H1 (cell line): Measurements from ENCODE around the gene MAGED2.

Source experiments
- BRCA1 ChIP-seq: IDR thresholded peaks from 2 replicates; pipeline ENCODE4 v1.6.1; 2012; ENCODE audit warnings: low read depth, low read length, improper control_type of control experiment
- EP300 ChIP-seq, 2 experiments: IDR thresholded peaks; 1 replicate in 1 of 2; 2 replicates in 1 of 2; pipeline ENCODE4 v1.6.1; 2011 to 2012; ENCODE audit warnings: low read depth in 2 of 2, low read length in 2 of 2, mild to moderate bottlenecking in 2 of 2, borderline replicate concordance in 1 of 2, inconsistent platforms in 1 of 2, moderate library complexity in 1 of 2
- EZH2 ChIP-seq: fragments of 200-600 bp; sonication (generic); IDR thresholded peaks from 2 replicates; pipeline ENCODE4 v1.7.1; 2012; ENCODE audit warnings: low read depth, mild to moderate bottlenecking, moderate library complexity, low read length, inconsistent platforms; ENCODE audit not compliant: severe bottlenecking
- KDM5A ChIP-seq: fragments of 200-600 bp; IDR thresholded peaks from 2 replicates; pipeline ENCODE4 v1.7.1; 2012; ENCODE audit warnings: mild to moderate bottlenecking, low read length, inconsistent platforms, mixed read lengths
- POLR2AphosphoS5 ChIP-seq: IDR thresholded peaks from 2 replicates; pipeline ENCODE4 v1.6.1; 2011; ENCODE audit warnings: low read depth, low read length
- TAF1 ChIP-seq: IDR thresholded peaks from 2 replicates; pipeline ENCODE4 v1.6.1; 2011; ENCODE audit warnings: mild to moderate bottlenecking, low read depth, low read length
- TEAD4 ChIP-seq: IDR thresholded peaks from 2 replicates; pipeline ENCODE4 v1.6.1; 2012; ENCODE audit warnings: low read depth, low read length, inconsistent platforms, mixed read lengths
- TF ChIP-seq, protein P1 (sequence below): IDR thresholded peaks from 2 replicates; pipeline ENCODE4 v1.6.1; 2012; ENCODE audit warnings: inconsistent platforms
- TF ChIP-seq, protein P2 (sequence below), 3 experiments: IDR thresholded peaks; 1 replicate in 2 of 3; 2 replicates in 1 of 3; pipeline versions ENCODE4 v1.5.1 to v1.6.1; 2011; ENCODE audit warnings: low read length in 3 of 3, mild to moderate bottlenecking in 3 of 3, inconsistent platforms in 2 of 3, low read depth in 1 of 3, moderate library complexity in 1 of 3; ENCODE audit not compliant: insufficient read depth in 1 of 3; ENCODE audit errors: control extremely low read depth in 1 of 3

DNA sequence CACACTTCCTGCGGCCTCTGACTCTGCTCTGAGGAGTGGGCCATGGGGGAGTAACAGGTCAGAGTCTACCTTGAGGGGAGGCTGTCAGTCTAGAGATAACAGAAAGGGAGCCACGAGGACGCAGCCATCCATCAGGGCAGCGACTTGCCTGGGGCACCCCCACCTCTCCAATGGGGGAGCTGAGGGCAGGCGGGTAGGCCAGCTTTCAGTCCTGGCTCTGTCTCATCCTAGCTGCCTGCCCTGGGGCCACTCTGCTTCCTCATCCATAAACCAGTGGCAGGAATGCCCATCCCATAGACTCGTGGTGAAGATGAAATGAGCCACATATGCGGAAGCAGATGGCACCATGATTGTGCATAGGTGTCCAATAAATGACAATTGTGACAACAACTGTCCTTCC is 13.2 kb downstream of the MAGED2 start:
- no peak for TF ChIP-seq KDM5A
- TF ChIP-seq BRCA1: no peak
- no peak for TF ChIP-seq TEAD4
- TF ChIP-seq, protein P1, sequence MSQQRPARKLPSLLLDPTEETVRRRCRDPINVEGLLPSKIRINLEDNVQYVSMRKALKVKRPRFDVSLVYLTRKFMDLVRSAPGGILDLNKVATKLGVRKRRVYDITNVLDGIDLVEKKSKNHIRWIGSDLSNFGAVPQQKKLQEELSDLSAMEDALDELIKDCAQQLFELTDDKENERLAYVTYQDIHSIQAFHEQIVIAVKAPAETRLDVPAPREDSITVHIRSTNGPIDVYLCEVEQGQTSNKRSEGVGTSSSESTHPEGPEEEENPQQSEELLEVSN: no peak
- no peak for TF ChIP-seq TAF1
- TF ChIP-seq, protein P2, sequence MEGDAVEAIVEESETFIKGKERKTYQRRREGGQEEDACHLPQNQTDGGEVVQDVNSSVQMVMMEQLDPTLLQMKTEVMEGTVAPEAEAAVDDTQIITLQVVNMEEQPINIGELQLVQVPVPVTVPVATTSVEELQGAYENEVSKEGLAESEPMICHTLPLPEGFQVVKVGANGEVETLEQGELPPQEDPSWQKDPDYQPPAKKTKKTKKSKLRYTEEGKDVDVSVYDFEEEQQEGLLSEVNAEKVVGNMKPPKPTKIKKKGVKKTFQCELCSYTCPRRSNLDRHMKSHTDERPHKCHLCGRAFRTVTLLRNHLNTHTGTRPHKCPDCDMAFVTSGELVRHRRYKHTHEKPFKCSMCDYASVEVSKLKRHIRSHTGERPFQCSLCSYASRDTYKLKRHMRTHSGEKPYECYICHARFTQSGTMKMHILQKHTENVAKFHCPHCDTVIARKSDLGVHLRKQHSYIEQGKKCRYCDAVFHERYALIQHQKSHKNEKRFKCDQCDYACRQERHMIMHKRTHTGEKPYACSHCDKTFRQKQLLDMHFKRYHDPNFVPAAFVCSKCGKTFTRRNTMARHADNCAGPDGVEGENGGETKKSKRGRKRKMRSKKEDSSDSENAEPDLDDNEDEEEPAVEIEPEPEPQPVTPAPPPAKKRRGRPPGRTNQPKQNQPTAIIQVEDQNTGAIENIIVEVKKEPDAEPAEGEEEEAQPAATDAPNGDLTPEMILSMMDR (IDR thresholded peaks at IDR 0.05; ENCODE audit: control extremely low read depth in 1 of 3, insufficient read depth in 1 of 3, low read depth in 1 of 3, low read length in 3 of 3): no peak
- TF ChIP-seq EZH2: no peak
- TF ChIP-seq EP300 (IDR thresholded peaks at IDR 0.05; ENCODE audit: borderline replicate concordance in 1 of 2, low read depth in 2 of 2, low read length in 2 of 2): no peak
- no peak for TF ChIP-seq POLR2AphosphoS5
